Measurements from ENCODE around the gene PGAM1. TPM values are rescaled to one million over a fixed set of nuclear protein-coding genes. Genes with fewer than 3 reads are reported as not detected.
"Not testable (repeated sequence)": the region's sequence is repeated elsewhere in the genome, so short reads cannot be mapped to it uniquely, and the experiment has no call there.

PGAM1 gene
- polyA plus RNA-seq, 1 donor: 138 TPM

DNA sequence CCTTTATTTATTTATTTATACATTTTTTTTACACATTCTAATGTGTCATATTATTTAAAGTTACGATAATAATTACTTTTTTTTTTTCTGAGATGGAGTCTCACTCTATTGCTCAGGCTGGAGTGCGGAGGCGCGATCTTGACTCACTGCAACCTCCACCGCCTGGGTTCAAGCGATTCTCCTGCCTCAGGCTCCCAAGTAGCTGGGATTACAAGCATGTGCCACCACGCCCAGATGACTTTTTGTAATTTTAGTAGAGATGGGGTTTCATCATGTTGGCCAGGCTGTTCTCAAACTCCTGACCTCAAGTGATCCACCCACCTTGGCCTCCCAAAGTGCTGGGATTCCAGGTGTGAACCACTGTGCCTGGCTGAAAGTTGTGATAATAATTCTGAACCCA is 19.5 kb upstream of the PGAM1 start:
- not testable (repeated sequence) for H3K27me3 ChIP-seq (ENCODE audit: control insufficient read depth, insufficient read depth, low read length); H3K4me3 ChIP-seq (ENCODE audit: low read length); H3K27ac ChIP-seq (ENCODE audit: low read length); DNase-seq; H3K9me3 ChIP-seq (ENCODE audit: control insufficient read depth, low read depth, low read length); H3K36me3 ChIP-seq (ENCODE audit: control insufficient read depth, insufficient read depth, low read length); H3K4me1 ChIP-seq (ENCODE audit: control insufficient read depth, insufficient read depth, low read length)
- WGBS (ENCODE audit: insufficient coverage, low lambda C conversion rate): 100% methylated on average over 1 of the region's 7 CpGs

DNA sequence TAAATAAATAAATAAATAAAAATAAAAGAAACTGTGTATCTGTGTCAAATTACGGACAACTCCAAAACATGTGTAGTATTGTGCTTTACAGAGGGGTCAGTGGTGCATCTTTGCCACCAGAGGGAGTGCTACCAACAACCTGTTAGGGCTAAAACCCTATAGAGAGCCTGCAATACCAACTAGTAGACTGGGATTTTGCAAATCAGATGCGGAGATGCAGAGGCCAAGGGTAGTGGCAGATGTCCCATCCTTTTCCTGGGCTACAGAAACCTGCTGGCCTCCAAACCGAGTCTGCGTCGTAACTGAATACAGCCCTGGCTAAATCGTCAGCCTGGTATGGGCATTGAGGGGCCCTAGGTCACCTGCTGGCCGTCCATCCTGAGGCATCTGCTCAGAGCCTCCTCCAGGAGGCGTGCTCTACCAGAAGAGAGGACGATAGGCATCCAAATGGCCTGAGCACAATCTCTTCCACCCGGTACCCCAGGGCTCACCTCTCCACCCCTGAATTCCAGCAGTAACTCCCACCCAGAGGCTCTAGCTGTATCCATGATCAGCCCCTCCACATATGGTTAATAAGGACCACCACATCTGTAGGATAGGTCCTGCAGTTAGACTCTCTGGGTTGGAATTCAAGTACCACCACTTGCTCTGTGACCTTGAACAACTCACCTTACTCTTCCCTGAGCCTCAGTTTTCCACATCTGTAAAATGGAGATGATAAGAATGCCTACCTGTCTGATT is 18.6 kb upstream of the PGAM1 start:
- Histone ChIP-seq H3K27ac (ENCODE audit: low read length) (peak overlapping the region; percentile 60), H3K27me3 (ENCODE audit: control insufficient read depth, insufficient read depth, low read length) (no peaks in the 10 kb centered on the region), H3K4me1 (ENCODE audit: control insufficient read depth, insufficient read depth, low read length) (peaks cover 5% of the 10 kb centered on the region), H3K4me3 (ENCODE audit: low read length) (peak overlapping the region; percentile 28), H3K36me3 (ENCODE audit: control insufficient read depth, insufficient read depth, low read length) (no peaks in the 10 kb centered on the region), H3K9me3 (ENCODE audit: control insufficient read depth, low read depth, low read length) (no peaks in the 10 kb centered on the region)
- DNase-seq: peak; percentile 48 to 84
- no CpG with 5 or more reads among the region's 10 CpGs for WGBS (ENCODE audit: insufficient coverage, low lambda C conversion rate)

- Histone ChIP-seq H3K4me3 (ENCODE audit: low read length) (no peak overlapping the region), H3K36me3 (ENCODE audit: control insufficient read depth, insufficient read depth, low read length) (no peaks in the 10 kb centered on the region)
These were observed 18.1 kb upstream of the PGAM1 start for GRCh38 chr10:97407952-97408248.

DNA sequence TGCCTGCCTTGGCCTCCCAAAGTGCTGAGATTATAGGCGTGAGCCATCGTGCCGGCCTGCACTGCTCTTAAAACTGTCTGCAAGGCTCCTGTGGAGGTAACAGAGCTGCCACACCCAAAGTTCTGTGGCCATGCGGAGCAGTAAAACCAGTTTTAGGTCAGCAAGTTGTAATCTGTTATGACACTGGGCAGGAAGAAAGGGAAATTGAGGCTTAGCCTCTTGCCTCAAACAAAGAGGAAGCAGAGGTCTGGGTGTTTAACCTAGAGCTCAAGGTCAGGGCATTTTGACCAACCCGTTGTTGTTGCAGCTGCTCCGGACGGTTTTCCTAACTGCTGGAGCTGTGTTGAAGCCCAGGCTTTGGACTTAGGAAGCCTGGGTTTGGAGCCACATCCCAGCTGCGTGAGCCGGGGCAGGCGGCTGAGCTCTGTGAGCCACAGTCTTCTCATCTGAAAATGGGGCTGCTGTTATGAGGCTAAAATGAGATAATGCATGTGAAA is 17.4 kb upstream of the PGAM1 start:
- no peak for DNase-seq
- Histone ChIP-seq H3K4me3 (ENCODE audit: low read length) (no peak overlapping the region), H3K4me1 (ENCODE audit: control insufficient read depth, insufficient read depth, low read length) (peaks cover 5% of the 10 kb centered on the region), H3K27me3 (ENCODE audit: control insufficient read depth, insufficient read depth, low read length) (no peaks in the 10 kb centered on the region), H3K27ac (ENCODE audit: low read length) (no peak overlapping the region), H3K9me3 (ENCODE audit: control insufficient read depth, low read depth, low read length) (no peaks in the 10 kb centered on the region), H3K36me3 (ENCODE audit: control insufficient read depth, insufficient read depth, low read length) (no peaks in the 10 kb centered on the region)
- no CpG with 5 or more reads among the region's 10 CpGs for WGBS (ENCODE audit: insufficient coverage, low lambda C conversion rate)

More at GRCh38 chr10:97407952-97408248, 18.1 kb upstream of the PGAM1 start:
- Histone ChIP-seq H3K9me3 (ENCODE audit: control insufficient read depth, low read depth, low read length) (no peaks in the 10 kb centered on the region), H3K27me3 (ENCODE audit: control insufficient read depth, insufficient read depth, low read length) (no peaks in the 10 kb centered on the region), H3K4me1 (ENCODE audit: control insufficient read depth, insufficient read depth, low read length) (peaks cover 5% of the 10 kb centered on the region), H3K27ac (ENCODE audit: low read length) (no peak overlapping the region)
- WGBS (ENCODE audit: insufficient coverage, low lambda C conversion rate): no CpG with 5 or more reads among the region's 2 CpGs
- DNase-seq: no peak

GRCh38 chr10:97411406-97411805 is 14.6 kb upstream of the PGAM1 start:
- Histone ChIP-seq H3K4me3 (ENCODE audit: low read length) (no peak overlapping the region), H3K27ac (ENCODE audit: low read length) (no peak overlapping the region), H3K4me1 (ENCODE audit: control insufficient read depth, insufficient read depth, low read length) (peaks cover 5% of the 10 kb centered on the region), H3K9me3 (ENCODE audit: control insufficient read depth, low read depth, low read length) (no peaks in the 10 kb centered on the region), H3K36me3 (ENCODE audit: control insufficient read depth, insufficient read depth, low read length) (no peaks in the 10 kb centered on the region), H3K27me3 (ENCODE audit: control insufficient read depth, insufficient read depth, low read length) (no peaks in the 10 kb centered on the region)
- whole genome bisulfite sequencing (ENCODE audit: insufficient coverage, low lambda C conversion rate): no CpG with 5 or more reads among the region's 4 CpGs
- no peak for DNase-seq

- no peak overlapping the region for H3K4me3 ChIP-seq (ENCODE audit: low read length)
- H3K27ac ChIP-seq (ENCODE audit: low read length): no peak overlapping the region
- DNase-seq: no peak
- H3K36me3 ChIP-seq (ENCODE audit: control insufficient read depth, insufficient read depth, low read length): no peaks in the 10 kb centered on the region
- H3K4me1 ChIP-seq (ENCODE audit: control insufficient read depth, insufficient read depth, low read length): no peaks in the 10 kb centered on the region
- WGBS (ENCODE audit: insufficient coverage, low lambda C conversion rate): 93% methylated on average over 3 of the region's 10 CpGs
- no peaks in the 10 kb centered on the region for H3K27me3 ChIP-seq (ENCODE audit: control insufficient read depth, insufficient read depth, low read length)
- no peaks in the 10 kb centered on the region for H3K9me3 ChIP-seq (ENCODE audit: control insufficient read depth, low read depth, low read length)
These were observed 13.1 kb upstream of the PGAM1 start for GRCh38 chr10:97412891-97413304.

GRCh38 chr10:97416565-97416964 is 9.4 kb upstream of the PGAM1 start:
- H3K36me3 ChIP-seq (ENCODE audit: control insufficient read depth, insufficient read depth, low read length): no peaks in the 10 kb centered on the region
- no peaks in the 10 kb centered on the region for H3K4me1 ChIP-seq (ENCODE audit: control insufficient read depth, insufficient read depth, low read length)
- no peak overlapping the region for H3K4me3 ChIP-seq (ENCODE audit: low read length)
- H3K9me3 ChIP-seq (ENCODE audit: control insufficient read depth, low read depth, low read length): no peaks in the 10 kb centered on the region
- WGBS (ENCODE audit: insufficient coverage, low lambda C conversion rate): no CpG with 5 or more reads among the region's 6 CpGs
- no peaks in the 10 kb centered on the region for H3K27me3 ChIP-seq (ENCODE audit: control insufficient read depth, insufficient read depth, low read length)
- DNase-seq: no peak
- no peak overlapping the region for H3K27ac ChIP-seq (ENCODE audit: low read length)

DNA sequence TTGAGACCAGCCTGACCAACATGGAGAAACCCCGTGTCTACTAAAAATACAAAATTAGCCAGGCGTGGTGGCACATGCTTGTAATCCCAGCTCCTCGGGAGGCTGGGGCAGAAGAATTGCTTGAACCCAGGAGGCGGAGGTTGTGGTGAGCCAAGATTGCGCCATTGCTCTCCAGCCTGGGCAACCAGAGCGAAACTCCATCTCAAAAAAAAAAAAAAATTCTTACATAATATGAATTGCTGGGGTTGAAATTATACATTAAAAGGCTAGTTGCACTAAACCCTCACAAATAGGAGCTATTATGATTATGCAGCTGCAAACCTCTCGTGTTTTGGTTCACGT is 2.3 kb upstream of the PGAM1 start:
- not testable (repeated sequence) for H3K9me3 ChIP-seq (ENCODE audit: control insufficient read depth, low read depth, low read length); H3K36me3 ChIP-seq (ENCODE audit: control insufficient read depth, insufficient read depth, low read length); H3K4me3 ChIP-seq (ENCODE audit: low read length); DNase-seq; H3K27ac ChIP-seq (ENCODE audit: low read length); H3K27me3 ChIP-seq (ENCODE audit: control insufficient read depth, insufficient read depth, low read length)
- WGBS (ENCODE audit: insufficient coverage, low lambda C conversion rate): 100% methylated on average over 1 of the region's 8 CpGs
- peaks cover 16% of the 10 kb centered on the region for H3K4me1 ChIP-seq (ENCODE audit: control insufficient read depth, insufficient read depth, low read length)

DNA sequence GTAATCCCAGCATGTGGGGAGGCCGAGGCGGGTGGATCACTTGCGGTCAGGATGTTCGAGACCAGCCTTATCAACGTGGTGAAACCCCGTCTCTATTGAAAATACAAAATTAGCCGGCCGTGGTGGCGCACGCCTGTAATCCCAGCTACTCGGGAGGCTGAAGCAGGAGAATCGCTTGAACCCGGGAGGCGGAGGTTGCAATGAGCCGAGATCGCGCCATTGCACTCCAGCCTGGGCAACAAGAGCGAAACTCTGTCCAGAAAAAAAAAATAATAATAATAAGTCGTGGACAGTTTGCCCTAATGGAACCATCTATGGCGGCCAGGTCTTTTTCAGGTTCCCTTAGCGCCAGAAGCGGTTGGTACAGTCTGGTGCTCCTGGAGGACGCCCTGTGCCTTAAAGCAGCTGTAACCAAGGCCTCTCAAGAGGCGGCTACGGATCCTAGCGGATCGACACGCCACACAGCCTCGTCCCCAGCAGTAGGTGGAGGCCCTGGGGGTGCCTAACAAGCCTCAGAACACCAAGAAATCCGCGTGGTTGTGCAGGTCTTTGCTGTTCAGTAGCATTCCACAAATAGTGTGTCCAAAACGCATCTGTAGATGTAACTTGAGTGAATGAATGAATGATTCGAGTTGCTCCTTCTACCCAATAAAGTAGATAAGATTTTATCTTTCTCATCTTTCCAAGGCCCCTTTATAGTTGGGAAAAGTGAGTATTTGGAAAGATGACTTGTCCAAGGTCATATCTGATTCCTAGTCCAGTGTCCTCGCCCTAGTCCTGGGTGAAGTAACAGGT is 982 bp downstream of the PGAM1 start:
- Histone ChIP-seq H3K36me3 (ENCODE audit: control insufficient read depth, insufficient read depth, low read length) (peaks cover 26% of the 10 kb centered on the region), H3K9me3 (ENCODE audit: control insufficient read depth, low read depth, low read length) (peaks cover 2% of the 10 kb centered on the region), H3K4me3 (ENCODE audit: low read length) (peak overlapping the region; percentile 88), H3K27ac (ENCODE audit: low read length) (peak overlapping the region; percentile 76), H3K27me3 (ENCODE audit: control insufficient read depth, insufficient read depth, low read length) (no peaks in the 10 kb centered on the region), H3K4me1 (ENCODE audit: control insufficient read depth, insufficient read depth, low read length) (peaks cover 17% of the 10 kb centered on the region)
- 7% methylated on average over 3 of the region's 34 CpGs for WGBS (ENCODE audit: insufficient coverage, low lambda C conversion rate)
- no peak for DNase-seq

DNA sequence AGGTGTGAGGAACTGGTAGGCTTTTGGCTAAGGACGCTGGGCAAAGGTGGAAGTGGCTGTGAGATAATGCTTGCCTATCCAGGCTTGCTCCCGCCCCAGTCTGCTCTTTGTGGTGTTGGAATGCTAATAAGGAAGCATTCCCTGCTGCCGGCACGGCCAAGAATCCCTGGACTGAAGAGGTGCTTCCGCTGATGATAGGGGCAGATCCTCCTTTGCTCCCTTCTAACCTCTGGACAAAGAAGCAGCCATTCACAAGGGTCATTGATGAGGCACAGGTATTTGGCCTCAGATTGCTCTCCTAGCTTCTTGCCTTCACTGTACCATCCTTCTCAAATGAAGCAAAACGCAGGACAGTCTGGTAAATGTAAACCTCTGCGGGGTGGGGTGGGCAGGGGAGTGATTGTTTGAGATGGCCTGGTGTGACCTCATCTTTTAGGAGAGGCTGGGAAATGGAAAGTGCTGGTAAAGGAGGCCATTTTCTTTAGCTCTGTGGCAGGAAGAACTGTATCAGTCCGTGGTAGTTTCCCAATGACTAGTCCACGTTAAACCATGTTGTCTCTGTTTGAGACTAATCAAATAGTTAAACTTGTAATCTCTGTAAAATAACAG is 1.7 kb downstream of the PGAM1 start:
- DNase-seq: peak; percentile 76 to 91
- Histone ChIP-seq H3K27ac (ENCODE audit: low read length) (peak overlapping the region; percentile 76), H3K4me3 (ENCODE audit: low read length) (peak overlapping the region; percentile 88), H3K4me1 (ENCODE audit: control insufficient read depth, insufficient read depth, low read length) (peaks cover 17% of the 10 kb centered on the region), H3K27me3 (ENCODE audit: control insufficient read depth, insufficient read depth, low read length) (no peaks in the 10 kb centered on the region), H3K9me3 (ENCODE audit: control insufficient read depth, low read depth, low read length) (peaks cover 2% of the 10 kb centered on the region), H3K36me3 (ENCODE audit: control insufficient read depth, insufficient read depth, low read length) (peaks cover 28% of the 10 kb centered on the region)
- 33% methylated on average over 1 of the region's 9 CpGs for WGBS (ENCODE audit: insufficient coverage, low lambda C conversion rate)
